ENCODE measurements around the gene APOC3. TPM values are rescaled to one million over a fixed set of nuclear protein-coding genes. Genes with fewer than 3 reads are reported as not detected.

The APOC3 gene
- total and polyA plus RNA-seq, 2 experiments from 2014 or later = not detected

- Mint-ChIP-seq H3K4me1 (peaks cover 14% of the 10 kb centered on the region), H3K4me3 (peak overlapping the region; percentile 96), H3K9me3 (no peaks in the 10 kb centered on the region), H3K27me3 (ENCODE audit: insufficient read depth, low read depth, poor library complexity) (peaks cover 10% of the 10 kb centered on the region), H3K36me3 (ENCODE audit: low read depth) (peaks cover 49% of the 10 kb centered on the region), H3K27ac (no peak overlapping the region)
- Histone ChIP-seq H3K9me2 (ENCODE audit: insufficient read depth) (no peaks in the 10 kb centered on the region), H3K4me2 (peak overlapping the region; percentile 98), H3K27me3 (ENCODE audit: insufficient read depth) (no peaks in the 10 kb centered on the region), H3K36me3 (ENCODE audit: insufficient read depth) (peaks cover 41% of the 10 kb centered on the region), H3K79me2 (replicated peaks; ENCODE audit: insufficient read depth) (peaks cover 18% of the 10 kb centered on the region), H3K27ac (ENCODE audit: low read depth) (no peak overlapping the region), H3K4me1 (ENCODE audit: insufficient read depth) (peaks cover 10% of the 10 kb centered on the region), H3F3A (replicated peaks; ENCODE audit: low read depth) (peaks cover 2% of the 10 kb centered on the region; the same call in 1 of the 2 replicates), H4K20me1 (replicated peaks; ENCODE audit: insufficient read depth) (peaks cover 14% of the 10 kb centered on the region; the same call in 1 of the 2 replicates), H2AFZ (no peak overlapping the region), H3K4me3 (peak overlapping the region; percentile 74)
- TF ChIP-seq REST (IDR thresholded peaks at IDR 0.05; ENCODE audit: unreplicated experiment) (no peak), EZH2 (IDR thresholded peaks at IDR 0.05; ENCODE audit: low read depth, unreplicated experiment) (no peak), CTCF (conservative IDR thresholded peaks at IDR 0.05; ENCODE audit: low read depth in 2 of 2) (no peak), CREB1 (CRISPR knock-in tag; IDR thresholded peaks at IDR 0.05; ENCODE audit: low read depth) (no peak), ZNF462 (CRISPR knock-in tag; IDR thresholded peaks at IDR 0.05) (no peak), POLR2AphosphoS5 (IDR thresholded peaks at IDR 0.05; ENCODE audit: low read depth) (no peak), ZNF114 (CRISPR knock-in tag; IDR thresholded peaks at IDR 0.05) (no peak)
- ATAC-seq = no peak
- no peak for DNase-seq (ENCODE audit: low spot score)
These were observed 42.7 kb upstream of the APOC3 start for GRCh38 chr11:116786966-116787365.

Data from GM23338 (cell line).